Memory B cell (primary cell): ENCODE data around the gene PPP1R12B.
A peak's percentile ranks its signal among the peaks of the same experiment; 100 is the strongest.
"Not testable (repeated sequence)": the region's sequence is repeated elsewhere in the genome, so short reads cannot be mapped to it uniquely, and the experiment has no call there.

Experiments
- ATAC-seq: fragments of 150-1000 bp; cut with Tn5 transposase; 2 replicates; pipeline ENCODE4 v1.10.0; 2021; ENCODE audit warnings: low read depth, mild to moderate bottlenecking, moderate library complexity
- DNase-seq, 2 donors: peaks; one replicate each; pipeline ENCODE4 v3.0.0; 2022; ENCODE audit warnings: low spot score in 2 of 2
- H3K27ac Mint-ChIP-seq: one replicate; pipeline ENCODE4 v1.8.0; 2022; ENCODE audit warnings: mild to moderate bottlenecking, moderate library complexity, mixed read lengths
- H3K27me3 Mint-ChIP-seq: one replicate; pipeline ENCODE4 v1.8.0; 2022; ENCODE audit warnings: mixed read lengths
- H3K36me3 Mint-ChIP-seq: one replicate; pipeline ENCODE4 v1.8.0; 2022; ENCODE audit warnings: mild to moderate bottlenecking, mixed read lengths
- H3K4me1 Mint-ChIP-seq: one replicate; pipeline ENCODE4 v1.8.0; 2022; ENCODE audit warnings: mixed read lengths
- H3K4me3 Mint-ChIP-seq: one replicate; pipeline ENCODE4 v1.8.0; 2022; ENCODE audit warnings: mild to moderate bottlenecking, moderate library complexity, mixed read lengths
- H3K9me3 Mint-ChIP-seq: one replicate; pipeline ENCODE4 v1.8.0; 2022; ENCODE audit warnings: mixed read lengths

The PPP1R12B gene

DNA sequence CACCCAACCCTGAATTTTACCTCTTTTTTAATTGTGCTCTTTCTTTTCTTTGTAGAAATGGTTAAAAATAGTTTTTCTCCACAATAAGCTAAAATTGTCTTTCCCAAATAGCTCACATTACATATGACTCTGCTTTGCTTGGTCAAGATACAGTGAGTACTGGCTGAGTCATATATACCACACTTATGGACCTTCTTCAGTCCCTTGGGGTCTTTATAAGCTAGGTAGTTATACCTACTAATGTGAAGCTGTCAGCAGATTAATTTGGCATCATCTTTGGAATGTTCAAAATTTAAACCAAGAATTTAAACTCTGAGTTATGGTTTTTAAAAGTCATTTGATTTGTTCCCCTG, 111.6 kb downstream of the PPP1R12B start:
- not testable (repeated sequence) for ATAC-seq, DNase-seq, H3K27me3 Mint-ChIP-seq, H3K9me3 Mint-ChIP-seq, H3K36me3 Mint-ChIP-seq, H3K27ac Mint-ChIP-seq, H3K4me3 Mint-ChIP-seq, H3K4me1 Mint-ChIP-seq

DNA sequence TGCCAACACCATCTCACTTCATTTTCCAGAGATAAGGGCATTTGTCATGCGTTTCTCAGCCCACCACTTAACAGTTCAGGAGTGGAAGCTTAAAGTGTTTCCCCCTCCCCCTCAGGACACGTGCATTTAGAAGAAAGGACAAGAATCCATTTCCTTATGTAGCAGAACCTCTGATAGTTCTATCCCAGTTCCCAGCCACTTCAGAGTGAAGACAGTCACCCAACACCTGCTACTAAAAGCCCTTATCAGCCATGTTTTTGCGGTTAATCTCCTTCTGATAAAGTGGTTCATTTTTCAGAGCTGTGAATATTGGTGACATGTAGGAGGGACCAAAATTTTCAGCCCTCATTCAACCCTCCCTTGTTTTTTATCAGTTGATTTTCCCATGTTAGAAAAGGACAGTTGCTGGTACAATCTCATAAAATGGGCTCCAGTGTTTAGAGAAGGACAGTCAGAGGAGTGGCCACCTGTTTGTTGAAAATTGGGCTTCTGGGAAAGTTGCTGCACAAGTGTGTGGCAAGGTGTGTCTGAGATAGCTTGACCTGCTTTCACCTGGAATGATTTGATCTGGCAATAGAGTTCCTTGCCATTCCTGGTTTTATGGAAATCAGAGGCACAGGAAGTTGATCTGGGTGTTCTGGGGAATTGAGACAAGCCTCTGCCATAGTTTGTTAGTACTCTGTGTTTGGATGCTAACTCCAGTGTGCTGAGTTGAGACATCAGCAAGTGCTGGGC, 114.0 kb downstream of the PPP1R12B start:
- DNase-seq (no peak), ATAC-seq (no peak)
- Mint-ChIP-seq H3K27ac (no peak overlapping the region), H3K36me3 (no peaks in the 10 kb centered on the region), H3K4me3 (no peak overlapping the region), H3K27me3 (no peaks in the 10 kb centered on the region), H3K9me3 (no peaks in the 10 kb centered on the region), H3K4me1 (peaks cover 2% of the 10 kb centered on the region)

DNA sequence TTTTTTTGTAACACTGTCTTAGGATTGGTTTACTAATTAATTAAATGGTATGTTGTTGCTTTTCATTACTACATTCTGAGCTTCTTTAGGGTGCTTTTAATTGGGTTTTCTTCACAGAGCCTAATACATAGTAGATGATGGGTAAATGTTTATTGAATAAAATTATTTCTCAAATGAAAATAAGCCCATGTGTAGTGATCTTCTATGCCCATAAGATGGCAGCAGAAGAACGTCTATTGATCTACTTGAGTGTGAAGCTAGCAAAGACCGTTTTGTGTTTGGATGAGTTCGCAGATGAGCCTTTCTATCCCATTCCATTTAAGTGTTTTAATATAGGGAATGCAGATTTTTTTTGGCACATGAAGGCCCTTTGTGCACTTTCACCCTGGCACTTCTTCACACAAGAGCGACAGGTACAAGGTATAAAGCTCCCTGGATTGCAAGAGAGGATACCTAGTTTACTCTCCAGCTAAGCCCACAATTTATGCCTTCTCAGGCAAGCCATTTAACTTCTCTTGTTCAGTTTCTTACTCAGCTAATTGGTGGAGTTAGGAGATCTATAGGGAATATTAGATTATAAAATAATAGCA, 115.7 kb downstream of the PPP1R12B start:
- H3K4me3 Mint-ChIP-seq, H3K27ac Mint-ChIP-seq, H3K4me1 Mint-ChIP-seq, H3K27me3 Mint-ChIP-seq, H3K36me3 Mint-ChIP-seq, H3K9me3 Mint-ChIP-seq, ATAC-seq, DNase-seq: not testable (repeated sequence)

DNA sequence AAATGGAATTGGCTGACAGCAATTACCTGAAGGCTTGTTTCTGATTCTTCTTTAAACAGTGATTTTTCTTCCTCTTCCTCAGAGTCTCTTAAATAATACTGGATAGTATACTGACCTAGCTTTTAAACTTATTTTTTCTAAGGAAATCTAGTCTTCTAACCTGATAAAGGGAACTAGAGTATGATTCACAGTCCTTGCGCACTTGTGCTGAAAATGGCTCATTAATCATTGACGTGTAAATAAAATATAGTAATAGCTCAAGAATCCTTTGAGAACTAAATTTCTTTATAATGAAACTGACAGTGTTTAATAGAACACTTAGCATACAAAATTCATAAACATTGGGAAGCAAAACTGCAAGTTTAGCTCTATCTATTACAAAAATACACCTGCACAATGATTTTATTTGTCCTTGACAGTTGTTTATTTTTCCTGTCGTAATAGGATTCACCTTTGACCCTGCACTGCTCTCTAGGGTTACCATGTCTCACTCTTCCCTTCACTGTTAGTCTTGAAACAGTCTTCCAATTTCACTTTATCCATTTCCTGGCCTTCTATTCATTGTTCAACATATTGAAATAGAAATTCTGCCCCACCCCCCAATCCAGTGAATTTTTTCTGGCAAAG, 117.3 kb downstream of the PPP1R12B start:
- H3K4me3 Mint-ChIP-seq, H3K4me1 Mint-ChIP-seq, H3K27ac Mint-ChIP-seq, H3K36me3 Mint-ChIP-seq, DNase-seq, H3K27me3 Mint-ChIP-seq, H3K9me3 Mint-ChIP-seq, ATAC-seq: not testable (repeated sequence)

DNA sequence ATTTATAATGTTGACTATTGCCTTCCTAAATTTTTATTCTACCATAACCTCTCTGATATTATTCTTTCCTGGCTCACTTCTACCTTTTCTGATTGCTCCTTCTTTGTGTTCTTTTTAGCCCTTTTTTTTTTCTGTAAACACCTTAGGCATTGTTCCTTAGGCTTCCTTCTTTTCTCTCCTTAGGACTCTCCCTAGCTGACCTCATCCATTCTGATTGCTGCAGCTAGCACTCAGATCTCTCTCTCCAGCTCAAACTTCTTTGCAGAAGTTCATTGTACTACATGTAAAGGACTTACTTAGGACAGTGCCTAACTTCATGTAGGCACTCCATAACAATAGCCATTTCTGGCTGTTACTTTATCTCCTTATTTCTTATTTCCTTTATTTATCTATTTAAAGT, 117.8 kb downstream of the PPP1R12B start:
- H3K9me3 Mint-ChIP-seq, ATAC-seq, H3K36me3 Mint-ChIP-seq, H3K4me1 Mint-ChIP-seq, H3K4me3 Mint-ChIP-seq, H3K27ac Mint-ChIP-seq, H3K27me3 Mint-ChIP-seq, DNase-seq: not testable (repeated sequence)

DNA sequence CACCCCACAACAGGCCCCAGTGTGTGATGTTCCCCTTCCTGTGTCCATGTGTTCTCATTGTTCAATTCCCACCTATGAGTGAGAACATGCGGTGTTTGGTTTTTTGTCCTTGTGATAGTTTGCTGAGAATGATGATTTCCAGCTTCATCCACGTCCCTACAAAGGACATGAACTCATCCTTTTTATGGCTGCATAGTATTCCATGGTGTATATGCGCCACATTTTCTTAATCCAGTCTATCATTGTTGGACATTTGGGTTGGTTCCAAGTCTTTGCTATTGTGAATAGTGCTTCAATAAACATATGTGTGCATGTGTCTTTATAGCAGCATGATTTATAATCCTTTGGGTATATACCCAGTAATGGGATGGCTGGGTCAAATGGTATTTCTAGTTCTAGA, 118.9 kb downstream of the PPP1R12B start:
- H3K4me1 Mint-ChIP-seq, DNase-seq, H3K9me3 Mint-ChIP-seq, H3K27ac Mint-ChIP-seq, H3K27me3 Mint-ChIP-seq, H3K4me3 Mint-ChIP-seq, ATAC-seq, H3K36me3 Mint-ChIP-seq: not testable (repeated sequence)

DNA sequence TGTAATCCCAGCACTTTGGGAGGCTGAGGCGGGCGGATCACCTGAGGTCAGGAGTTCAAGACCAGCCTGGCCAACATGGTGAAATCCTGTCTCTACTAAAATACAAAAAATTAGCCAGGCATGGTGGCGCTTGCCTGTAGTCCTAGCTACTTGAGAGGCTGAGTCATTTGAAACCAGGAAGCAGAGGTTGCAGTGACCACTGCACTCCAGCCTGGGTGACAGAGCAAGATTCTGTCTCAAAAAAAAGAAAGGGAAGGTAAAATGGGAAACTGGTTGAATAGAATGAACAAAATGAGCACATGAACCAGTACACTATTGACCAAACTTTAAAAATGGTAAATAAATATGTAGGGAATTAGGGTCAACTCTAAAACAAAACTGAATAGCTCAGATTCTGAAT, 120.2 kb downstream of the PPP1R12B start:
- not testable (repeated sequence) for ATAC-seq, H3K4me3 Mint-ChIP-seq, H3K36me3 Mint-ChIP-seq, DNase-seq, H3K4me1 Mint-ChIP-seq, H3K27me3 Mint-ChIP-seq, H3K9me3 Mint-ChIP-seq, H3K27ac Mint-ChIP-seq

DNA sequence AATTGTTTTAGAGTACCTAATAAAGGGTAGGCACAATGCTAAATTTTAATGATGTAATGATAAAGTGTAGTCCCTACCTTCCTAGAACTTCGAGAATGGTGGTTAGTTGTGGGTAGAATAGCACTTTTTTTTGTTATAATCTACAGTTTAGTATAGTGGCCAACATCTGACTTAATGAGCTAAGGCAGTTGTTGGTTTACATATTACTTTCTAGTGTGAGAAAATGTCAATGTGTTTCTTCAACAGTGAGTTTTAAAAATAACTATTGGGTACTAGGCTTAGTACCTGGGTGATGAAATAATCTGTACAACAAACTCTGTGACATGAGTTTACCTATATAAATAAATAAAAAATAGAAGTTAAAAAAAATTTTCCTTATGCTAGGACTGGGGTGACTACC, 120.6 kb downstream of the PPP1R12B start:
- H3K4me3 Mint-ChIP-seq, H3K27me3 Mint-ChIP-seq, H3K4me1 Mint-ChIP-seq, DNase-seq, H3K36me3 Mint-ChIP-seq, H3K27ac Mint-ChIP-seq, ATAC-seq, H3K9me3 Mint-ChIP-seq: not testable (repeated sequence)

DNA sequence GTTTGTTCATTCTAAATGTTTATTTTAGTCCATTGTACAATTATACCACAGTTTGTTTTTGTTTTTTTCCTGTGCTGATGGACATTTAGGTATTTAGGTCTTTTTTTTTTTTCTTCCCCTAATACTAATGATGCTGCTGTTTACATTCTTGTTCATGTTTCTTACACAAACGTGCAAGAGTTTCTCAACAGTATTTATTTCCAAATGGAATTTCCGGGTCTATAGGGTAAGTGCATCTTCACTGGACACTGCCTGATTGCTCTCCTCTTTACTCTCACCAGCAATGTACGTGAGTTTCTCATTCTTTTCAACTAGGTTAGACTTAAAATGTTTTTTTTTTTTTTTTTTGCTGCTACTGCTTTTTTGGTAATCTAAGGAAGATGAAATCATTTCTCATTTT, 122.7 kb downstream of the PPP1R12B start:
- H3K4me1 Mint-ChIP-seq, result peaks cover 2% of the 10 kb centered on the region
- no peak overlapping the region for H3K4me3 Mint-ChIP-seq
- no peaks in the 10 kb centered on the region for H3K9me3 Mint-ChIP-seq
- peaks cover 9% of the 10 kb centered on the region for H3K36me3 Mint-ChIP-seq
- ATAC-seq (no peak), DNase-seq (no peak)
- H3K27ac Mint-ChIP-seq, result no peak overlapping the region
- no peaks in the 10 kb centered on the region for H3K27me3 Mint-ChIP-seq

DNA sequence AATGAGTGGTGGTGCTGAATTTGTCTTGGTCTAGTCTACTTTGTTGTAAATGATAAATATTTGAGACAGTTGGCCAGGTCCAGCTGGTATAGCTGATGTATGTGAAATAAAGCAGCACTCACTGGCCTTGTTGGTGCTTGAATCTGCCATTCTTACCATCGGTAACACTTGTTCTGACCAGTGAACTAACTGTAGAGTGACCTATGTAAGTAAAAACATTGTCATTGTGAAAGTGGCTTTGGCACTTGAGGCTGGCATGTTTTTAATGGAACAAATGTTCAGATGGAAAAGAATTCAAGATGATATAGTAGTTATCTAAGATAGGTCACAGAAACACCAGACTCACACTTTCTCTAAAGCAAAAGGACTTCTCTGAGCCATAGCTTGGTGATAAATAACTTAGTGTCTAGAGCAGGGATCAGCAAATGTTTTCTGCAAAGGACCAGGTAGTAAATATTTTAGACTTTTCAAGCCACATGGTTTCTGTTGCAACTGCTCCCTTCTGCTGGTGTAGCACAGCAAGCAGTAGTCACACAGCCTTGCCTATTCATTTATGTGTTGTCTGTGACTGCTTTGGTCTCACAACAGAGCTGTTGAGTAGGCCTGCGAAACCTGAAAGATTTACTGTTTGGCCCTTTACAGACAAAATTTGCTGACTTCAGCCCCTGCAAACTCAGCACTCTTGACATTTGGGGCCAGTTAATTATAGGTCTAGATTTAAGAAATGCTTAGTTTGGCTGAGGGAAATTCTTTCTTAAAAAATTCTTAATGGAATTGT, 124.0 kb downstream of the PPP1R12B start:
- H3K27me3 Mint-ChIP-seq, H3K4me1 Mint-ChIP-seq, H3K9me3 Mint-ChIP-seq, ATAC-seq, DNase-seq, H3K27ac Mint-ChIP-seq, H3K4me3 Mint-ChIP-seq: not testable (repeated sequence)
- H3K36me3 Mint-ChIP-seq, result peaks cover 10% of the 10 kb centered on the region

DNA sequence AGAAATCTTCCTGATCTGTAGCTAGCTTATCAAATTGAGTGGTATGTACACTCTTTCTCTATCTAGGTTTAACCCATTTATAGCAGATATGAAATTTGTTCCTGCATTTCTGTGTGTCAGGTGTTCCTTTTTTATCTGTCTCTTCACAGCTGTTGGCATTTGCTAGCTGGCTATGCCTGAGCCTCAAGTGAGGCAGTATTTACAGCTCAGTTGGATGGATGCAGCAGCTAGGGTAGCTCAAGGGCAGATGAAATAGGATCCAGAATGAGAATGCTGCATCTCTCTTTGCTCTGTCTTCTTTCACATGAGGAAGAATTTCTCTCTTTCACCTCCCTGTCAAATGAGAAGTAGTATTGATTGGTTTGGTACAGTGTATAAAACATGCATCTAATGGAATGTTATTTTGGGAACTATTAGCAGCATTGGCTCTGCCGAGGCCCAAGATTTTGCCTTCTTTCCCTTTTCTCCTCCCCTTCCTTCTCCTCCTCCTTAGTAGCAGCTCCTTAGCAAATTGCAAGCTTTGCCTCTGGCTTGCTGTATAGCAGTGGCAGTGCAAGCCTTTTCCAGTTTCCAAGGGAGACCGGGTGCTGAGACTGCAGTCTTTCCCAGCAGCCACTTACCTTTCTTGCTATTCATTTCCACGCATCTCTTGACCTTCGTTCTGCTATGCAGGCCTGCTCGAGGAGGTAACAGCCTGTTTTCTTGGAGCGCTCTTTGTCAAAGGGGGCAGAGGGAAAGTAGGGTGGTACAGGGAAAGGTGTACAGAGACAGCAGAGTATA, 125.0 kb downstream of the PPP1R12B start:
- H3K36me3 Mint-ChIP-seq, result peaks cover 13% of the 10 kb centered on the region
- not testable (repeated sequence) for H3K27ac Mint-ChIP-seq, H3K27me3 Mint-ChIP-seq, ATAC-seq, DNase-seq, H3K9me3 Mint-ChIP-seq, H3K4me1 Mint-ChIP-seq, H3K4me3 Mint-ChIP-seq

DNA sequence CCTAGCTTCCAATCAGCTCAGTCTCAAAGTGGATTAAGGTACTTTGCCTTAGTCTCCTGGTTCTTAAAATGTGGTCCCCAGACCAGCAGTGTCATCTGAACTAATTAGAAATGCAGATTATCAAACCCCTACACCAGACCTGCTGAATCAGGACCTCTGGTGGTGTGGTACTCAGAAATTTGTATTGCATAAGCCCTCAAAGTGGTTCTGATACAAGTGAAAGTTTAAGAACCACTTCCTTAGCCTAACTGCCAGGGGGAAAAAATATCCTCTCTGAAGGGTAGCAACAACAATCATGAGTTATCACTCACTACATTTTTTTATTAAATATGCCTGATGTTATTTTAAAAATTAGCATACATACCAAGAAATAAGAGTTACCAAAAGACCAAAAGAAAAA, 131.2 kb downstream of the PPP1R12B start:
- ATAC-seq, H3K4me3 Mint-ChIP-seq, H3K9me3 Mint-ChIP-seq, DNase-seq, H3K36me3 Mint-ChIP-seq, H3K27me3 Mint-ChIP-seq, H3K27ac Mint-ChIP-seq: not testable (repeated sequence)
- H3K4me1 Mint-ChIP-seq, result peaks cover 15% of the 10 kb centered on the region

DNA sequence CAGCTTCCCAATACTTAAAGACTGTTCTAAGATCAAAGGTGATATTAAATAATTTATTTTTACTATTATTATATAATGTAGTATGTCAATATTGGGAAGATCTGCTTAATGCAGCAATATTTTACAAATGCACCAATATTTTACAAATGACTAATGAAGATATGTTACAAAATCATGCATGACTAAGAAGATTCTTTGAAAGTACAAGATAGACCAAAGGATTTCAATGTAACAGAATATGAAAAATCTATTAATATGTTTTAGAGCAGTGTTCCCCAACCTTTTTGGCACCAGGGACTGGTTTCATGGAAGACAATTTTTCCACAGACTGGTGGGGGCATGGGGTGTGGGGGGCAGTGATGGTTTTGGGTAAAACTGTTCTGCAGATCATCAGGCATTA, 132.1 kb downstream of the PPP1R12B start:
- ATAC-seq, H3K36me3 Mint-ChIP-seq, H3K4me3 Mint-ChIP-seq, H3K9me3 Mint-ChIP-seq, H3K27me3 Mint-ChIP-seq, DNase-seq, H3K27ac Mint-ChIP-seq: not testable (repeated sequence)
- H3K4me1 Mint-ChIP-seq, result peaks cover 20% of the 10 kb centered on the region

DNA sequence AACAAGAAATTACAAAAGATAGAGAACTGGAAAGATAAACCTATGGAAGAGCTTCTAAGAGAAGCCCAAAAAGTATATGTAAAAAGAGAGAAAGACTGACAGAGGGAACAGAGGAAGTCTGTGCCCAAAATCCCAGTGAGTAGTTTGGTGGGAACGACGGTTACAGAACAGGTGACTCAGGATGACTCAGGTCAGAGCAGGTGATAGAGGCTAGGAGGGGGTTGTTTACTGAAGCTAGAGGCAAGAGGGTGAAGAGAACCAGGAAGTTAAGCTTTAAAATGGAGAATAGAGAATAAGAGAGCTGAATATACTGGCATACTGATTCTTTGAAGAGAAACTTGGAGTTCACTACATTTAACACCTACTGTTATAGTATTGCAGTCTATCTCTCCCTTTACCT, 134.9 kb downstream of the PPP1R12B start:
- H3K4me3 Mint-ChIP-seq, result peak overlapping the region; percentile 9
- H3K4me1 Mint-ChIP-seq, result peaks cover 25% of the 10 kb centered on the region
- H3K27me3 Mint-ChIP-seq, H3K27ac Mint-ChIP-seq, H3K36me3 Mint-ChIP-seq, H3K9me3 Mint-ChIP-seq: not testable (repeated sequence)
- peak in 1 of 2 donors; percentile 16 for DNase-seq
- ATAC-seq, result peak; percentile 62
